ENCODE measurements around the gene HSD17B14. TPM values are rescaled to one million over a fixed set of nuclear protein-coding genes. Genes with fewer than 3 reads are reported as not detected.

Gene HSD17B14
- total and polyA plus RNA-seq, 8 donors: 2.8 to 41.4 (median 9.4) TPM; not detected in 1

- 90 to 97% (median 96%) methylated on average over 9 of the region's 9 CpGs for WGBS, 5 donors
- Histone ChIP-seq H3K27ac (no peak overlapping the region), H3K4me3 (no peak overlapping the region), H3K27me3 (no peaks in the 10 kb centered on the region), H3K36me3 (peaks cover 11 to 24% (median 14%) of the 10 kb centered on the region in 4 donors), H3K4me1 (peaks cover 42 to 60% (median 50%) of the 10 kb centered on the region in 4 donors), H3K9me3 (no peaks in the 10 kb centered on the region)
- DNase-seq: no peak
- intact Hi-C loops (cut with DNase I; ENCODE audit: low total_unique reads): no loop called here
- TF ChIP-seq, protein P1, sequence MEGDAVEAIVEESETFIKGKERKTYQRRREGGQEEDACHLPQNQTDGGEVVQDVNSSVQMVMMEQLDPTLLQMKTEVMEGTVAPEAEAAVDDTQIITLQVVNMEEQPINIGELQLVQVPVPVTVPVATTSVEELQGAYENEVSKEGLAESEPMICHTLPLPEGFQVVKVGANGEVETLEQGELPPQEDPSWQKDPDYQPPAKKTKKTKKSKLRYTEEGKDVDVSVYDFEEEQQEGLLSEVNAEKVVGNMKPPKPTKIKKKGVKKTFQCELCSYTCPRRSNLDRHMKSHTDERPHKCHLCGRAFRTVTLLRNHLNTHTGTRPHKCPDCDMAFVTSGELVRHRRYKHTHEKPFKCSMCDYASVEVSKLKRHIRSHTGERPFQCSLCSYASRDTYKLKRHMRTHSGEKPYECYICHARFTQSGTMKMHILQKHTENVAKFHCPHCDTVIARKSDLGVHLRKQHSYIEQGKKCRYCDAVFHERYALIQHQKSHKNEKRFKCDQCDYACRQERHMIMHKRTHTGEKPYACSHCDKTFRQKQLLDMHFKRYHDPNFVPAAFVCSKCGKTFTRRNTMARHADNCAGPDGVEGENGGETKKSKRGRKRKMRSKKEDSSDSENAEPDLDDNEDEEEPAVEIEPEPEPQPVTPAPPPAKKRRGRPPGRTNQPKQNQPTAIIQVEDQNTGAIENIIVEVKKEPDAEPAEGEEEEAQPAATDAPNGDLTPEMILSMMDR (IDR thresholded peaks at IDR 0.05): no peak
- TF ChIP-seq POLR2AphosphoS5 (IDR thresholded peaks at IDR 0.05) (no peak), EP300 (IDR thresholded peaks at IDR 0.05) (no peak), POLR2A (IDR thresholded peaks at IDR 0.05) (no peak)
These were observed 33.8 kb upstream of the HSD17B14 start for GRCh38 chr19:48870048-48870447.

DNA sequence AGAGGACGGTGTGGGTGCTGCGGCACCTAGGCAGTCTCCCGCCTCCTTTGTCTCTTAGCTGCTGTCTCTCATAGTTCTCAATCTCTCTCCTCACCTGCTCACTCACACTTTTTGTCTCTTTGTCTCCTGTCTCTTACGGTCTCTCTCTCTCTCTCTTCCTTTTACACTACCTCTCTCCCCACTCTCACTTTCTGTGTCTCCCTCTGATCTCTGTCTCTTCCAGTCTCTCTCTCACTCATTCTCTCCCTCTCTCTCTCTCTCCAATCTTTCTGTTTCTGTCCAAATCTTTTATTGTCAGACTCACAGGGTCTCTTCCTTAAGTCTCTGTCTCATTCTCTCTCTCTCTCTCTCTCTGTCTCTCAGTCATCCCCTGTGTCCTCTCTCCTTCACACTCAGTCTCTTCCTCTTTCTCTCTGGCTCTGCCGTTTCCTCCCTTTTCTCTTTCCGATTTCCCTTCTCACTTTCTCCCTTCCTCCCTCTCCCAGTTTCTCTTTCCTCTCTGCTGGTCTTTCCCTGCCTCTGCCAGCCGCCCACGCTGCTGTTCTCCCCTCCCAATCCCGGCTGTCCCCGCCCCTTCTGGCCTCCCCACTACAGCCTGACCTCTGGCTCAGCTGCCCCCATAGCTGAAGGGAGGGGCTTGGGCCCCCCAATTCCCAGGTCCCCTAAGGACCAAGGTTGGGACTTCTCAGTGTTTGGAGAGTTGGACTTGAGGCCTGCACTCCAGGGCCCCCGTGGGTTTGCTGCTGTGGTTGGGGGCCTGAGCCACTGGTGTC is 32.0 kb upstream of the HSD17B14 start, which contains the start of gene PLEKHA4:
TSS of gene PLEKHA4 (minus strand) at position 504 of the 773 bp plus-strand sequence. CDS start 997 bp downstream, outside the sequence.
- TF ChIP-seq POLR2AphosphoS5 (IDR thresholded peaks at IDR 0.05) (peak in 1 of 3 donors; percentile 46), POLR2A (IDR thresholded peaks at IDR 0.05) (no peak)
- peak within 1 kb of the TSS; percentile 65 to 89 (median 82) for H3K27ac ChIP-seq

GRCh38 chr19:48867746-48868113 is 31.4 kb upstream of the HSD17B14 start:
- 19 to 37% (median 27%) methylated on average over 7 of the region's 7 CpGs for WGBS, 5 donors
- Histone ChIP-seq H3K4me3 (peak overlapping the region; percentile 21 to 47 (median 44)), H3K4me1 (peaks cover 24 to 40% (median 29%) of the 10 kb centered on the region in 4 donors), H3K9me3 (no peaks in the 10 kb centered on the region), H3K27ac (peak overlapping the region; percentile 46 to 89 (median 82)), H3K27me3 (no peaks in the 10 kb centered on the region), H3K36me3 (peaks cover 0 to 12% (median 0%) of the 10 kb centered on the region in 4 donors)
- intact Hi-C loops (cut with DNase I; ENCODE audit: low total_unique reads): no loop called here
- DNase-seq: peak in 1 of 2 donors; percentile 59
- TF ChIP-seq POLR2A (IDR thresholded peaks at IDR 0.05): no peak
- no peak for TF ChIP-seq EP300 (IDR thresholded peaks at IDR 0.05)
- TF ChIP-seq POLR2AphosphoS5 (IDR thresholded peaks at IDR 0.05): no peak
- TF ChIP-seq, protein P1 (IDR thresholded peaks at IDR 0.05): no peak

More for the DNA sequence above, 32.0 kb upstream of the HSD17B14 start, which contains the start of gene PLEKHA4:
- H3K36me3 ChIP-seq: peaks cover 0 to 14% (median under 1%) of the 10 kb centered on the region in 4 donors
- no peaks in the 10 kb centered on the region for H3K9me3 ChIP-seq
- H3K4me3 ChIP-seq: peak within 1 kb of the TSS; percentile 21 to 47 (median 44)
- intact Hi-C loops (cut with DNase I; ENCODE audit: low total_unique reads): no loop called here
- H3K27me3 ChIP-seq: no peaks in the 10 kb centered on the region
- 15 to 21% (median 20%) methylated on average over 11 of the region's 11 CpGs for WGBS, 5 donors
- peak; percentile 54 to 83 for DNase-seq
- peaks cover 25 to 42% (median 33%) of the 10 kb centered on the region in 4 donors for H3K4me1 ChIP-seq

DNA sequence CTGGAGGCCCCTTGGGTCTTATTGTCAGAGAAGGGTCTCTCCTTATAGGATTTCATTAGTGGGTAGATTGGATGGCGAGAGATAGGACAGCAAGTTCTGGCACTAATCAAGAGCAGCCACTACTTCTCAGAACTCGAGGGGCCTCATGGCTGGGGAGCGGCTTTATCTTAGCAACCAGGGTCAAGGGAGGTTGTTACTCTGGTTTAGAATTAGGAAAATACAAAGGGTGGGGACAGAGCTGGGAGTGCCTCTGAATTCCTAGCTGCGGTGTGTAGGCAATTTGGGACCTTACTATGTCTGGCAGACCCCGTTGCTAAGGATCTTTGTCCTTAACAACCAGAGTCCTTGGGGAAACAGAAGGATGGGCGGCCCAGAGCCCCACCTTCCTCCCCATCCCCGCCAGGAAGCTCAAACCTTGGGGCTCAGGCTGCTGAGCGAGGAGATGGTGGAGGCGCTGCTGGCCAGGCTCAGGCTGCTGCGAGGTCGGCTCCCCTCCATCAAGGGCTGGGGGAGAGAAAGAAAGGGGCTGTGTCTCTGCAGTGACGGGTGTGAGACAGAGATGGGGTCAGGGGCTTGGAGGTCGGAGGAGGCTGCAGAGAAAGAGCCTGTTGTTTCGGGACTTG is 30.9 kb upstream of the HSD17B14 start:
- peak overlapping the region in 4 of 5 donors; percentile 81 to 89 (median 84) for H3K27ac ChIP-seq
- peak in 1 of 2 donors; percentile 76 for DNase-seq

More for the DNA sequence above, 30.9 kb upstream of the HSD17B14 start:
- intact Hi-C loops (cut with DNase I; ENCODE audit: low total_unique reads): no loop called here
- Histone ChIP-seq H3K4me1 (peaks cover 24 to 40% (median 29%) of the 10 kb centered on the region in 4 donors), H3K27me3 (no peaks in the 10 kb centered on the region), H3K9me3 (no peaks in the 10 kb centered on the region), H3K4me3 (peak overlapping the region; percentile 21 to 47 (median 44)), H3K36me3 (peaks cover 0 to 12% (median 0%) of the 10 kb centered on the region in 4 donors)
- TF ChIP-seq POLR2AphosphoS5 (IDR thresholded peaks at IDR 0.05) (no peak), POLR2A (IDR thresholded peaks at IDR 0.05) (no peak), EP300 (IDR thresholded peaks at IDR 0.05) (no peak)
- TF ChIP-seq, protein P1 (IDR thresholded peaks at IDR 0.05): no peak
- WGBS, 5 donors: 27 to 46% (median 45%) methylated on average over 9 to 14 of the region's 14 CpGs

Data from stomach (tissue), 9 donors.